ENCODE results near the gene TCOF1.

The TCOF1 gene

DNA sequence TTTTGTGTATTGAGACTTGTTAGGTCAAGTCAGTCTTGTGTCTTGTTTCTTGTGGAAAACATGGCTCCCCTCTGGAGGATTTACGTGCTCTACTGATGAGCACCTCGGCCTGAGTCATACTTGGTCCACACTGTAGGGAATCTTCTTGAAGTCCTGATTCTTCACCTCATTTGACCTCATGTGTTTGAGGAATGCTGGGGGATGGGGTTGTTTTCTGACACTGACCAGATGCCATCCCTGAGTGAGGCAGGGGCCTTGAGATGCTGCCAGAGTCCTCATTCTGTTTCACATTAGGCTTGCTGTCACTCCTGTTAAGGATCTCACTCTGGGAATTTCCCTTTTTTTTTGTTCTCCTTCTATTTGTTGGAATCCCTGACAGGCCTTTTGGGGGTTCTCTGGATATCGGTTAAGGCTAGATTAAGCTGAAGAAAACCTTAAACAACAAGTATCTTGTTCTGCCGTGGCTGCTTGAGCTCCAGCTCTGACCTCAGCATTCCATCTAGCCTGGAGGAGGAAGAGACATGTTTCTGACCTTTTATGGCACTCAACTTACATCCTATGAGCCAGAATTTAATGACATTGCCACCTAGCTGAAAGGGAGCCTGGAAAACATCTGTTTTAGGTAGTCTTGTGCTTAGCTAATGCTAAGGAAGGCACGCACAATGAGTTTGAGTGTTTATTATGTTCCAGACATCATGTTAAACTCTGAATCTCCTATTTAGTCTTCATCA, 20.6 kb downstream of the TCOF1 start:
- TF ChIP-seq, protein P1, sequence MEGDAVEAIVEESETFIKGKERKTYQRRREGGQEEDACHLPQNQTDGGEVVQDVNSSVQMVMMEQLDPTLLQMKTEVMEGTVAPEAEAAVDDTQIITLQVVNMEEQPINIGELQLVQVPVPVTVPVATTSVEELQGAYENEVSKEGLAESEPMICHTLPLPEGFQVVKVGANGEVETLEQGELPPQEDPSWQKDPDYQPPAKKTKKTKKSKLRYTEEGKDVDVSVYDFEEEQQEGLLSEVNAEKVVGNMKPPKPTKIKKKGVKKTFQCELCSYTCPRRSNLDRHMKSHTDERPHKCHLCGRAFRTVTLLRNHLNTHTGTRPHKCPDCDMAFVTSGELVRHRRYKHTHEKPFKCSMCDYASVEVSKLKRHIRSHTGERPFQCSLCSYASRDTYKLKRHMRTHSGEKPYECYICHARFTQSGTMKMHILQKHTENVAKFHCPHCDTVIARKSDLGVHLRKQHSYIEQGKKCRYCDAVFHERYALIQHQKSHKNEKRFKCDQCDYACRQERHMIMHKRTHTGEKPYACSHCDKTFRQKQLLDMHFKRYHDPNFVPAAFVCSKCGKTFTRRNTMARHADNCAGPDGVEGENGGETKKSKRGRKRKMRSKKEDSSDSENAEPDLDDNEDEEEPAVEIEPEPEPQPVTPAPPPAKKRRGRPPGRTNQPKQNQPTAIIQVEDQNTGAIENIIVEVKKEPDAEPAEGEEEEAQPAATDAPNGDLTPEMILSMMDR (IDR thresholded peaks at IDR 0.05; ENCODE audit: extremely low read depth, missing control alignments) = no peak
- no peak for DNase-seq (ENCODE audit: low spot score)

DNA sequence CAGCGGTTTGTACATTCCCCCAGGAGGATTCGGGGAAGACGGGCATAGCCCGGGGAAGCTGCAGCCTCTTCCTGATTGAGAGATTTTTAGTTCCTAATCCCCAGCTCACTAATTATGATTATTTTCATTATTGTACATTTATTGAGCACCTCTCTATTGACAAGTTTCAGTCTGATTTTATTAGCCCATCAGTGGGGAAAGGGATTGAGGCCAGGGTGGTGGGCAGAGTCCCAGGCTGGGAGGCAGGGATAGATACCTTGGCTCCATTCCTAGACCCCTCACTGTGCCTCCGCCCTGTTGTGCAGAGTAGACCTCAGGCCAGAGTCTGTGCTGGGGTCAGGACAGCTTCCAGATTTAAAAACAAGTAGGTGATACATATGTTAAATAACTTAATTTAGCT, 27.2 kb downstream of the TCOF1 start:
- no peak for DNase-seq (ENCODE audit: low spot score)
- TF ChIP-seq, protein P1 (IDR thresholded peaks at IDR 0.05; ENCODE audit: extremely low read depth, missing control alignments) = no peak

DNA sequence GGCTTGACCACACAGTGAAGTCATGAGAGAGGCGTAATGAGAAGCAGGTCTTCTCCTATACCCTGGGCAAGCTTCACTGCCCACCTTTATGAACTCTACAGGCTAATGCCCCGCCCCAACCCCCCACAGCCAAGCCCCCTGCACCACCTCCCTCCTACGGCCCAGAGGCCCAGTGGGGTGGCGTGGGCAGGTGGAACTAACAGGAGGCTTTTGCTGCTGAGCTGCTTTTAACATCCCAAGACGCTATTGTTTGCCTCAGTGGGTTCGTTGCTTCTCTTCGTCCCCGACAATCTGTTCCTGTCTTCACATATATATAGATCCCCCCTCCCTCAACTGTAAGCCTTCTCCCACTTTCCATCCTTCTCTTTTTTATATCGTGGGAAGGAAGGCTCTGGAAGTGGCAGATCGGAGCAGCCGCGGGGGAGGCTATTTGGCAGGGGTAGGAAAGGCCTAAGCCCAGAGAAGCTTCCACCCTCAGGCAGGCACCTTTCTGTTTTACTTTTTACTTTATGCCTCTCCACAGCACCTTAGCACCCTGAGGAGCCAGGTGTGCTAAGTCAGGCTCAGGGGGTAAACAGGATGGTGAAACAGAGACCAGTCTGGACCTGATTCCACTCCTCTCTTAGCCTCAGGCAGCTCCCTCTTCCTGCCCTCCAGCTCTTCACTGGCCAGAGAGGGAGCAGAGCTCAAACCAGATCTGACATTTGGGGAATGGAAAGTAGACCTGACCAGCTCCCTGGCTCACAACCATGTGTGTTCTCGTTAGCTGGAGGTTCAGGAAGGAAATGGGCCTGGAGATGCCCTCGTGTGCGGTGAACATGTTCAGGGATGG, 28.7 kb downstream of the TCOF1 start:
- TF ChIP-seq, protein P1 (IDR thresholded peaks at IDR 0.05; ENCODE audit: extremely low read depth, missing control alignments) = no peak
- DNase-seq (ENCODE audit: low spot score) = no peak

DNA sequence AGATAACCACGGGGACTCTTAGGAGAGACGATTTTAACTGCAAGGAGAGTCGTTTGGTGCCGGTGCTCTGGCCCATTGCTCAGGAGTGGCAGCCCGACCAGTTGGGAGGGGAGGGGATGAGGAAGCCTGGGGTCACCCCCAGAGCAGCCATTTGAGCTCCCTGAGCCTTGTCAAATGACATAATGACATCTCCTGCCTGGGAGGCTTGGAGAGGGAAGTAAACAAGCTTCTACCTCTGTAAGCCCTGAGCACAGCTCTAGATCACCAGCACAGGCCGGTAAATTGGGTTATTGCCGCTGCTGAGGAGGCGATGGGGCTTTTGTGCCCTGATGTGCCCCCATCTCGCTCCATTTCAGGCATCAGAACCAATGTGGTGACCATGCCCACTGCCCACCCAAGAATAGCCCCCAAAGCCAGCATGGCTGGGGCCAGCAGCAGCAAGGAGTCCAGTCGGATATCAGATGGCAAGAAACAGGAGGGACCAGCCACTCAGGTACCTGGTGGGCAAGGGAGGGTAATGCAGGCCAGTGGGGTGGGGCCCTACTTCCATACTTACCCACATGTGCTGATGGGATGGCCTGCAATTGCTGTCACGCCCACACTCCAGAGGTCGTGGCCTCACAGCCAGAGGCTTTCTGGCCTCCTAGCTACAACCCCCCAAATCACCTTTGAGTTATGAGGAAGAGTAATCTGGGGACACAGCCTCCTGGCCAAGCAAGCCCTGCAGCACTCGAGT, 32.2 kb downstream of the TCOF1 start:
- TF ChIP-seq, protein P1 (IDR thresholded peaks at IDR 0.05; ENCODE audit: extremely low read depth, missing control alignments) = no peak
- DNase-seq (ENCODE audit: low spot score) = no peak

DNA sequence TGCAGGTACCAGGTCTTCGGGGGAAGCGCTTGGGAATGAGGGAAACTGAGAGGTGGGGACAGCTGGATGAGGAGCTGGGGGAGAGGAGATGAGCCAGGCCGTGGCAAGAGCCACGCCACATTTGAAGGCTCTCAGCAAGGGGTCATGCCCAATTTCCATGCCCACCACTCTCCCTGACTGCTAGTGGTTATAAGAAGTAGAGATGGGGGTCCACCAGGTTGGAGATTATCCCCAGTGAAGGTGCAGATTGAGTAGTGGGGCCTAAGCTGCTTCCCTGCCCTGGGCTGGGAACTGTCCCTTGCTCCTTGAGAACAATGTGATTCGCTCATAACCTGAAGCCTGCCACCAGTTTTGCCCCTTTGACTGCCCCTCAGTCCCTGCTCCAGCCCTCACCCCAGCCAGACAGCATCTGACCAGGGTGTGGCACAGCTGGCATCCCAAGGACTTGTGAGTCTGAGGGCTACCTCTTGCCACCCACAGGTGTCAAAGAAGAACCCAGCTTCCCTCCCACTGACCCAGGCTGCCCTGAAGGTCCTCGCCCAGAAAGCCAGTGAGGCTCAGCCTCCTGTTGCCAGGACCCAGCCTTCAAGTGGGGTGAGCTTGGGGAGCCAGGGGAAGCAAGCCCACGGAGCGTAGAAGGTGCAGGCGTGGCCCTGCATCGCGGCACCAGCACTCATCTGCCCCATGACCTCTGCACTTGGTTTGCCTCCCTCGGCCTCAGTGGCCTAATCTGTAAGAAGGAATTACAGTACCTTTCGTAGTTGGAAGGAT, 33.8 kb downstream of the TCOF1 start:
- TF ChIP-seq, protein P1 (IDR thresholded peaks at IDR 0.05; ENCODE audit: extremely low read depth, missing control alignments) = no peak
- no peak for DNase-seq (ENCODE audit: low spot score)

DNA sequence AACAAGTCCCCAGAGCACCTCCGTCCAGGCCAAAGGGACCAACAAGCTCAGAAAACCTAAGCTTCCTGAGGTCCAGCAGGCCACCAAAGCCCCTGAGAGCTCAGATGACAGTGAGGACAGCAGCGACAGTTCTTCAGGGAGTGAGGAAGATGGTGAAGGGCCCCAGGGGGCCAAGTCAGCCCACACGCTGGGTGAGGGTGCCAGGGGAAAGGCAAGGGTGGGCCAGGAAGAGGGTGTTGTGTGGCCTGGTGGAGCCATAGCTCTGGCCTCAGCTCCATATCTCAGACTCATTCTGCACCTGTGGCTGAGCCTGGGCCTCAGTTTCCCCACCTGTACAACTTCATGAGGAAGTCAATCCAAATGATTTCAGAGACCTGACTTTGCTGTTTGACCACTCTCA, 34.5 kb downstream of the TCOF1 start:
- TF ChIP-seq, protein P1 (IDR thresholded peaks at IDR 0.05; ENCODE audit: extremely low read depth, missing control alignments) = no peak
- no peak for DNase-seq (ENCODE audit: low spot score)
